Placental pericyte (primary cell): ENCODE data around the gene HDHD3. TPM values are rescaled to one million over a fixed set of nuclear protein-coding genes. Genes with fewer than 3 reads are reported as not detected.

Source experiments
- total RNA-seq: library from RNA; depleted of rRNA; stranded (reverse); fragments of >200 nt; gene quantifications from 2 replicates; pipeline ENCODE4 v1.2.3, GENCODE V29; 2012

HDHD3 gene, protein sequence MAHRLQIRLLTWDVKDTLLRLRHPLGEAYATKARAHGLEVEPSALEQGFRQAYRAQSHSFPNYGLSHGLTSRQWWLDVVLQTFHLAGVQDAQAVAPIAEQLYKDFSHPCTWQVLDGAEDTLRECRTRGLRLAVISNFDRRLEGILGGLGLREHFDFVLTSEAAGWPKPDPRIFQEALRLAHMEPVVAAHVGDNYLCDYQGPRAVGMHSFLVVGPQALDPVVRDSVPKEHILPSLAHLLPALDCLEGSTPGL
- total RNA-seq, result 5.7 and 7.0 TPM in 2 replicates

DNA sequence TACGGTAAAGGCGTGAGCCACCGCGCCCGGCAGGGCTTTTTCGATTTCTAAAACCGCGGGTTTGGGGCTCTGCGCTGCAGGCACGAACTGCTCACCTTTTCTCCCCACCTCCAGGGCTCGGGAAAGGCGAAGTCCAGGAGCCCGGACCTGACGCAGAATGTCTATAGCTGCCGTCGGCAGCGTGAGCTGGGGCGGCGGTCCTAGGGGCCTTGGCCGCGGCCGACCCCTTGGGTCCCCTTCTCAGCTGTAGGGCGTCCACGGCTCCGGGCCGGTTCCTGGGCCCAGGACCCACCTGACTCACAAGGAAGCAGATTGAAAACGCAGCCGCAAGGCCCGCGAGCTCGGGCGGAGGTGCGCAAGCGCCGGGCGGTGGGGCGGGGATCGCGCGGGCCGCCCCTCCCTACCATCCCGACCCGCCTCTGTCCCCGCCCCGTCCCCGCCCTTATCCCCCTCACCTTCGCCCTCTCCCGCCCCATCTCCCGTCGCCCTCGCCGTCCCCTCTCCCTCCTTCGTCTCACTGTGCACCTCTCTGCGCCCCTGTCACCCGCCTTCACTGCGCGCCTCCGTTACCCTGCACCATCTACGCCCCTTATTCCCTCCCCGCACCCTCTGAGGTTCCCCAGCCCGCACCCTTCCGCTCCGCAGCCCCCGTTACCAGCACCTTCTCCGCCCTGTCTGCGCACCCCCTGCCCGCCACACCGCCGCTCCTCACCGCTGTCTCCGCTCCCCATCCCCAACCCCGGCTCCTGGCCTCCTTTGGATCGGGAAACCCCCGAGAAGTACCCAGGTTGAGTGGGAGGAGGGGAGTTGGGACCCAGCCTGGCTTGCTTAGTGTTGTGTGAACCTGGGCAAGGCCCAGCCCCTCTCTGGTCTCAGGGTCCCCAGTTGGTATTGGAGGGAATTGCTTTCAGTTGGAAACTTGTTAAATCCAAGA lies at the start of gene HDHD3:
HDHD3 (minus strand) TSS at position 353 of the 934 bp plus-strand sequence. CDS start 2,632 bp downstream, outside the sequence.

DNA sequence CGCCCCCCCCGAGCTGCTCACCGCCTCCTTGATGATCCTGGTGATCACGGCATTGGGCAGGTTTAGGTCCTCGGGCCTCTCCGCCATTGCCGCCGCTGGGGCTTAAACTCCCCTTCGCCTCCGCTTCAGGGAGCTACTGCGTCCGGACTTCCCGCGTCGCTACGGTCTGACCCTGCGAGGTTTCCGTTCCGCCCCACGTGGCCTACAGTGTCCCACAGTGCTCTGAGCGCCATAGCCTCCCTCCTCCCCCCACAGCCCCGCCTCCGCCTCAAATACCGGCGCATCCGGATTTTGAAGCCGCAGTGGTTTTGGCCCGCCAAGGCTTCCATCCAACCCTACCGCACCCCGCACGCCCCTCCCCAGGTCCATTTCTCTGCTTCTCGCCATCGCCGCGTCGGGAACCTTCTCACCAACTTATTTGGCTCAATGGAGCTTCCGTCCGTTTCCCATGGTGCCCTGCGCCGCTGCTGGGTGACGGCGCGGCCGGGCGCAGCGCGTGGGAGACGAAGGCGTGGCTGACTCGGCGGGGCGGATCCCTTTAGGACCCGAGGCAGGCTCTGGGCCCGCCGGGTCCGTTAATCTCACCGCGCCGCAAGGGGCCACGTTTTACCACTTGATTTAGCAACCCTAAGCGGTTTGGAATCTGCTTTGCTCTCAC lies 33.5 kb upstream of the HDHD3 start, which contains the start of the genes C9orf43 and POLE3:
C9orf43 (plus strand) TSS at position 541 of the 658 bp plus-strand sequence. CDS start 2,747 bp downstream, outside the sequence.
POLE3 (minus strand) TSS at position 469 of the 658 bp plus-strand sequence; CDS start at position 87, 382 bp downstream.

DNA sequence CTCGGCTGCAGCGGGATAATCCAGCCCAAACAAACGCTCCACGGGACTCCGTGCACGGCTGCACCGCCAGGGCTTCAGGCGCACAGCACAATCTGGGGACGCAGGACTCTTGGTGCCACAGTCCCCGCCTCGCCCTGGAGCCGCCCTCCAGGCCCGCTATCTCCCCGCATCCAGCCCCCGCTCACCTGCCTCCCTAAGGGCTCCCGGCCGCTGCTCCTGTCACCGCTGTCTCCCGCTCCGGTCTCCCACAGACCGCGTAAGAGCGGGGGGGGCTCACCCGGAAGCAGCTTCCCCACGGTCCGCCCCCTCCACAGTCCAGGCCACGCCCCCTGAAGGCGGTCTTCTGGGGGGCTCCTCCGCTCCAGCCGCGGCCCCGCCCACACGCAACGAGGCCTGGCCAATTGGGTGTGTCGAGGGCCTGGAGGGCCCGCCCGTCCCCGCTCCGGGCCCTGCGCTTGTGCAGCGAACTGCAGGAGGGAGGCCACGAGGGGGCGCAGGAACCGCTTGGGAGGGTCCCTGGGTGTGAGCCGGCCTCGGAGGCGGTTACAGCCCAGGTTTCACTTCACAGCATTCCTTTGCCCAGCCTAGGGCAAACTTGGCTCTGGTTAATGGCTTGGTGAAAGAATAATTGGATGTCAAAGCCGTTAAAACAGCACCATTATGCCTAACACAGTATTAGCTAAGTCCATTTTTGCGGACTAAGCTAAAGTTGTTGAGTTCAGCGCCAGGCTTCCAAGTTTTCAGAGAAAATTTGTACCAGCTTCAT lies 24.4 kb upstream of the HDHD3 start, which contains the start of gene ALAD:
ALAD (minus strand) TSS at position 258 of the 766 bp plus-strand sequence. CDS start 7,725 bp downstream, outside the sequence.

DNA sequence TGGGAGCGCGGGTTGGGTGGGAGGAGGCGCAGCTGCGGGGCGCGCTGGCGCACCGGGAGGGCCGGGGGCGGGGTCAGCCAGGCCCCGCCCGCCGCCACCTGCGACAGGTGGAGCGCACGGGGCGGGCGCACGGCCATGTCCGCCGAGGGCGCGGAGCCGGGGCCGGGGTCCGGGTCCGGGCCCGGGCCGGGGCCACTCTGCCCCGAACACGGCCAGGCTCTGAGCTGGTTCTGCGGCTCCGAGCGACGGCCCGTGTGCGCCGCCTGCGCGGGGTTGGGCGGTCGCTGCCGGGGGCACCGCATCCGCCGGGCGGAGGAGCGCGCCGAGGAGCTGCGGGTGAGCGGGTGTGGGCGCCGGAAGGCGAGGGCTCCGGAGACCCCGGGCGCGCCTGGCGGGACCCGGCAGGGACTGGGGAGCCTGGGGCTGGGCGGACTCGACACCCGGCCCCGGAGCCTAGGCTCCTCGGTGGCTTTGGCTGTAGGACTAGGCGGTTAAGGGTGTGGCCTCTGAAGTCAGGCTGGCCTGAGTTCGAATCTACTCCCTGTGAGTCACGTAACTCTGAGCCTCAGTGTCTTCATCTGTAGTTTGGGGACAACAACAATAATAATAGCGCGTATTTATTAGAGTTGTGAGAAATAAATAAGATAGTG lies 27.2 kb downstream of the HDHD3 start, which contains the start of gene BSPRY:
BSPRY (plus strand) TSS at position 97 of the 650 bp plus-strand sequence; CDS start at position 136, 39 bp downstream.

DNA sequence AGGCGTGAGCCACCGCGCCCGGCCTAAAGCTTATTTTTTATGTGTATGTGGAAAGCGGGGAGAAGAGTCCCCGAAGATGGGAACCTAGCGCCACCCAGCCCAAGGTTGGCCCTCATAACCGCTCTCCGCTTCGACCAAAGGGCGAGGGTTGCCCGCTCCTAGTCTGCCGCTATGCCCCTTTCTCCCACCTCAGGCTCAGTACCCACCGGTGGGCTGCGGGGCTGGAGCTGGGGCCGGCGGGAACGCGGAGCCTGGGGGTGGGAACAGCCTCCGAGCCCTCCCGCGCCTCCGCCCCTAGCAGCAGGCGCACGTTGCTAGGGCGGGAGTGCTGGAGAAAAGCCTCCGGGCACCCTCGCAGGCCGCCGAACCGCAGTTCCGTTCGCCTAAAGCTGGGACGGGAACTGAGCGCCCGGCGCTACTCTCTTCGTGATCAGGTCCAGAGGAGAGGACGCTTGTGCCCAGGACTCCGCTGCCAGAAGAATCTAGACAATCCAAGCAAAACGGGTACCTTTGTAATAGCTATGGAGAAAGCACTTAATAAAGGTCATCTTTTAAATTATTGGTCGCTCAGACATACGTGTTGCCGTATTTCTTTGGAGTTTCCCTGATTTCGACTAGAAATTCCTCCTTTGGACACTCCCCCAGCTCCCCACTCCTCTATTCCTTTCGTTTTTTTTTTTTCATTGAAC lies 36.6 kb downstream of the HDHD3 start, which contains the start of gene WDR31:
WDR31 (minus strand) TSS at position 265 of the 689 bp plus-strand sequence. CDS start 8,253 bp downstream, outside the sequence.

Other genes with a start within 250 kb of the HDHD3 start
- 14.6 and 24.3 TPM in 2 replicates for gene SLC31A2, start 226.0 kb downstream of the HDHD3 start, total RNA-seq
- gene FKBP15, start 155.7 kb downstream of the HDHD3 start, total RNA-seq, result 25.4 and 35.5 TPM in 2 replicates
- 44.2 and 102 TPM in 2 replicates for gene SLC31A1, start 155.4 kb downstream of the HDHD3 start, total RNA-seq
- gene CDC26, start 101.4 kb downstream of the HDHD3 start, total RNA-seq, result 14.4 and 24.8 TPM in 2 replicates
- gene PRPF4, start 101.3 kb downstream of the HDHD3 start, total RNA-seq, result 22.8 and 50.7 TPM in 2 replicates
- not detected in 2 replicates for gene RNF183, start 73.6 kb downstream of the HDHD3 start, total RNA-seq
- 0.43 and 1.3 TPM in 2 replicates for gene WDR31, start 36.7 kb downstream of the HDHD3 start, total RNA-seq
- gene BSPRY, start 27.4 kb downstream of the HDHD3 start, total RNA-seq, result not detected in 2 replicates
- gene ALAD, start 24.3 kb upstream of the HDHD3 start, total RNA-seq, result 12.3 and 16.8 TPM in 2 replicates
- gene POLE3, start 33.7 kb upstream of the HDHD3 start, total RNA-seq, result 23.0 and 73.6 TPM in 2 replicates
- gene C9orf43, start 33.8 kb upstream of the HDHD3 start, total RNA-seq, result 0.43 and 0.66 TPM in 2 replicates
- 39.4 and 60.3 TPM in 2 replicates for gene RGS3, start 86.7 kb upstream of the HDHD3 start, total RNA-seq